Measurements from ENCODE around the gene CCDC33. TPM values are rescaled to one million over a fixed set of nuclear protein-coding genes. Genes with fewer than 3 reads are reported as not detected.

The CCDC33 gene
- polyA plus RNA-seq, 1 of the 3 experiments (the other 2 are of a cell fraction): 4.0 TPM

DNA sequence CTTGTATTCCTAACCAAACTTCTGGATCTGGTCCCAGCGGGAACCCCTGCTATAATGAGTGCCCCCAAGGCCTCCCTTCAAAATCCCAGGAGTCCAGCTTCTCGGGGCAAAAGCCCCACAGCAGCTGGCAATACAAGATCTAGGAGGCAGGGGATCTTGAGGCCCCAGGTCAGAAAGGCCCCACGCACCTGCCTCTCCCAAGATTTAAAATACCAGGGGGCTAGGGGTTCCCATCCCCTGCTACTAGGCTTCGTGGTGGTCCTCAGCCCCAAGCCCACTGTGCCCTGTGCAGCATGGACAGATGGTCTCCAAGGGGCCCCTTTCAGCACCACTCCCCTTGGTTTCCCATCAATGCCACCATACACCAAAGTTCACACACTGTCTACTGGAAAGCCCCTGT lies 147.2 kb downstream of the CCDC33 start:
- no peaks in the 10 kb centered on the region for H3K27me3 ChIP-seq (ENCODE audit: insufficient read depth)
- ChIA-PET CTCF (interaction anchor here (0.7 to 23.8 kb wide), 10 partner anchors 8 to 386 kb away, joined by 4 to 779 read pairs (median 8); partner anchors contain the start of genes SEMA7A and UBL7), POLR2A (no interaction called here)
- 74% methylated on average over 3 of the region's 4 CpGs for WGBS (ENCODE audit: low lambda C conversion rate)
- no peaks in the 10 kb centered on the region for H3K79me2 ChIP-seq (ENCODE audit: insufficient read depth)
- peaks cover 0 to 14% of the 10 kb centered on the region in 2 experiments; a peak in 1 of 4 replicates for H3K4me1 ChIP-seq (ENCODE audit: control insufficient read depth in 1 of 2, insufficient read depth in 2 of 2, low read depth in 1 of 2, low read length in 1 of 2)
- H3K27ac ChIP-seq (ENCODE audit: low read depth in 2 of 2, low read length in 1 of 2): no peak overlapping the region
- no peak overlapping the region for H3K9ac ChIP-seq
- no peak overlapping the region for H3K4me2 ChIP-seq
- TF ChIP-seq TCF12 (IDR thresholded peaks at IDR 0.05) (no peak), TAF1 (IDR thresholded peaks at IDR 0.05; ENCODE audit: borderline replicate concordance, low read depth, low read length) (no peak), FOSL2 (IDR thresholded peaks at IDR 0.05; ENCODE audit: borderline replicate concordance, low read depth) (no peak), SIN3A (IDR thresholded peaks at IDR 0.05; ENCODE audit: borderline replicate concordance, low read depth, low read length) (no peak), YY1 (IDR thresholded peaks at IDR 0.05; ENCODE audit: low read depth) (no peak), USF1 (IDR thresholded peaks at IDR 0.05; ENCODE audit: borderline replicate concordance, low read depth) (no peak), TEAD4 (IDR thresholded peaks at IDR 0.05; ENCODE audit: borderline replicate concordance, insufficient read depth) (no peak), GABPA (IDR thresholded peaks at IDR 0.05; ENCODE audit: low read depth) (no peak), MEF2A (IDR thresholded peaks at IDR 0.05; ENCODE audit: borderline replicate concordance, low read depth) (no peak), USF2 (IDR thresholded peaks at IDR 0.05; ENCODE audit: borderline replicate concordance, low read depth, low read length) (no peak)
- TF ChIP-seq, protein P1, sequence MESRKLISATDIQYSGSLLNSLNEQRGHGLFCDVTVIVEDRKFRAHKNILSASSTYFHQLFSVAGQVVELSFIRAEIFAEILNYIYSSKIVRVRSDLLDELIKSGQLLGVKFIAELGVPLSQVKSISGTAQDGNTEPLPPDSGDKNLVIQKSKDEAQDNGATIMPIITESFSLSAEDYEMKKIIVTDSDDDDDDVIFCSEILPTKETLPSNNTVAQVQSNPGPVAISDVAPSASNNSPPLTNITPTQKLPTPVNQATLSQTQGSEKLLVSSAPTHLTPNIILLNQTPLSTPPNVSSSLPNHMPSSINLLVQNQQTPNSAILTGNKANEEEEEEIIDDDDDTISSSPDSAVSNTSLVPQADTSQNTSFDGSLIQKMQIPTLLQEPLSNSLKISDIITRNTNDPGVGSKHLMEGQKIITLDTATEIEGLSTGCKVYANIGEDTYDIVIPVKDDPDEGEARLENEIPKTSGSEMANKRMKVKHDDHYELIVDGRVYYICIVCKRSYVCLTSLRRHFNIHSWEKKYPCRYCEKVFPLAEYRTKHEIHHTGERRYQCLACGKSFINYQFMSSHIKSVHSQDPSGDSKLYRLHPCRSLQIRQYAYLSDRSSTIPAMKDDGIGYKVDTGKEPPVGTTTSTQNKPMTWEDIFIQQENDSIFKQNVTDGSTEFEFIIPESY (IDR thresholded peaks at IDR 0.05; ENCODE audit: borderline replicate concordance, low read depth): no peak
- TF ChIP-seq, protein P2, sequence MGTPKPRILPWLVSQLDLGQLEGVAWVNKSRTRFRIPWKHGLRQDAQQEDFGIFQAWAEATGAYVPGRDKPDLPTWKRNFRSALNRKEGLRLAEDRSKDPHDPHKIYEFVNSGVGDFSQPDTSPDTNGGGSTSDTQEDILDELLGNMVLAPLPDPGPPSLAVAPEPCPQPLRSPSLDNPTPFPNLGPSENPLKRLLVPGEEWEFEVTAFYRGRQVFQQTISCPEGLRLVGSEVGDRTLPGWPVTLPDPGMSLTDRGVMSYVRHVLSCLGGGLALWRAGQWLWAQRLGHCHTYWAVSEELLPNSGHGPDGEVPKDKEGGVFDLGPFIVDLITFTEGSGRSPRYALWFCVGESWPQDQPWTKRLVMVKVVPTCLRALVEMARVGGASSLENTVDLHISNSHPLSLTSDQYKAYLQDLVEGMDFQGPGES (IDR thresholded peaks at IDR 0.05; ENCODE audit: low read depth, low read length): no peak
- TF ChIP-seq, protein P3, sequence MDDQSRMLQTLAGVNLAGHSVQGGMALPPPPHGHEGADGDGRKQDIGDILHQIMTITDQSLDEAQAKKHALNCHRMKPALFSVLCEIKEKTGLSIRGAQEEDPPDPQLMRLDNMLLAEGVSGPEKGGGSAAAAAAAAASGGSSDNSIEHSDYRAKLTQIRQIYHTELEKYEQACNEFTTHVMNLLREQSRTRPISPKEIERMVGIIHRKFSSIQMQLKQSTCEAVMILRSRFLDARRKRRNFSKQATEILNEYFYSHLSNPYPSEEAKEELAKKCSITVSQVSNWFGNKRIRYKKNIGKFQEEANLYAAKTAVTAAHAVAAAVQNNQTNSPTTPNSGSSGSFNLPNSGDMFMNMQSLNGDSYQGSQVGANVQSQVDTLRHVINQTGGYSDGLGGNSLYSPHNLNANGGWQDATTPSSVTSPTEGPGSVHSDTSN (IDR thresholded peaks at IDR 0.05): no peak
- H2AFZ ChIP-seq (ENCODE audit: low read depth): no peak overlapping the region
- H3K36me3 ChIP-seq (replicated peaks in 1 of 2; ENCODE audit: control insufficient read depth in 1 of 2, insufficient read depth in 2 of 2, low read length in 1 of 2): no peaks in the 10 kb centered on the region
- no peaks in the 10 kb centered on the region for H3F3A ChIP-seq (replicated peaks; ENCODE audit: insufficient read depth)
- no peaks in the 10 kb centered on the region for H3K9me2 ChIP-seq
- DNase-seq: no peak
- no peaks in the 10 kb centered on the region for H3K9me3 ChIP-seq
- no peak overlapping the region for H3K4me3 ChIP-seq (ENCODE audit: low read depth in 2 of 2, low read length in 1 of 2)
- H4K20me1 ChIP-seq (ENCODE audit: insufficient read depth): no peaks in the 10 kb centered on the region
